NOMO-1 (cell line): ENCODE data around the gene TMEM217.
"Not testable (repeated sequence)": the region's sequence is repeated elsewhere in the genome, so short reads cannot be mapped to it uniquely, and the experiment has no call there.

Experiments used
- DNase-seq, 2 experiments: peaks; one replicate each; lab custom pipeline; 2025; ENCODE audit not compliant: unreplicated experiment in 2 of 2; lab: John Stamatoyannopoulos, UW

TMEM217 gene

GRCh38 chr6:37257634-37258404 lies at the start of gene TMEM217, which contains the start of gene TBC1D22B:
TSS of gene TMEM217 (minus strand) at chr6:37258144. CDS start at chr6:37219030, 39,114 bp downstream.
TSS of gene TBC1D22B (plus strand) at chr6:37257772. CDS start at chr6:37257918, 146 bp downstream.
- DNase-seq = peak; percentile 91 to 95

- not testable (repeated sequence) for DNase-seq
Measured at GRCh38 chr6:37307484-37307883, 49.5 kb upstream of the TMEM217 start.

DNA sequence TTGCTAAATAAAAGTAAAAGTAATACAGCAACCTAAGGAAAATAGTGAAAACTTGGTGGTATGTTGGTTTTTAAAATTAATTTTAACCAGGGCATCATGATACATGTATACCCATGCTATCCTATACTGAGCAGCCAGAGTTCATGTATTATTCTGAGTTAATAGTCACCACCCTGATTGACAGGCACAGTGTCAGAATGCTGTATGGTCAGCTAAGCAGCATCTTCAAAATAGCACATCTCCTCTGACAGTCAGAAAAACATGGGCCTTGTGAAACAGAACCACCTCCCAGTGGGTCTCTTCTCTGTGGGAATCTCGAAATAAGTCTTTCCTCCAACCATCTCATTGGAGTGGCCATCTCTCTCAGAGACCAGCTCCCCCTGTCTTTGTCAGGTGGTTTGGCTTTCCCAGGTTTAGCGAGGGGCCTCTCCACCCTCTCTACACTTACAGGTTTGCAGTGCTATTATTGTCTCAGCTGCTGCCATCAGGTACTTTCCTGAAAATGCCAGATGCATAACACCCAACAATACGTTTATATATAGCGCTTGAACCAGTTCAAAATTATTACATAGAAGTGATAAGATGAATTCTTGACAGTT lies 48.8 kb upstream of the TMEM217 start:
- no peak for DNase-seq

DNA sequence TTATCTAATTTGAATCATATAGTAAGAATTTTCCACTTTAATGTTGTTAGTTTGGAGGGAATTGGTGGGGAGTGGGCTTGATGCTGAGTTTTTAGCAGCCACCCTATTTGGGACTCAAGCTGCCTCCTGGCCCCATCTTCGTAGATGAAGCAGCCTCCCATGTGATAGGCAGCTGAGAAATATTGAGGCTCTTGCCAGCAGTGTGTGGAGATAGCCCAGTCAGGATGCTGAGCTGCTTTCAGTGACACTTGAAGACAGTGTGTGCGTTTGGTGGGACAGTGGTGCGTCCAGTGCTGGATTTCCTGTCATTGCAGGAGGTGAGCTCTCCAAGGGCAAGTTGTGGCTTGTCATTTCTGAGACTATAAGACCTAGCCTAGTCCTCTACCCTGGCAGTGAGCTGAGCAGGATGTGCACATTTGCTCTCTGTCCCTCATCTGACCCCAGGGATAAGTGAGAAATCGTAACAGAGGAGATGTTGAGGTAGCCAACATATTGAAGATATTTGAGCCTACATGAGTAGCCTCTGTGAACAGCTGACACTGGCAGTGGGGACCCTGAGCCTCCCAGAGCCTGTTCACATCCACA lies 48.0 kb upstream of the TMEM217 start:
- no peak for DNase-seq

GRCh38 chr6:37304766-37305165 lies 46.8 kb upstream of the TMEM217 start:
- no peak for DNase-seq

- no peak for DNase-seq
Measured at GRCh38 chr6:37303891-37304503, 46.1 kb upstream of the TMEM217 start.

GRCh38 chr6:37303091-37303660 lies 45.2 kb upstream of the TMEM217 start:
- DNase-seq = no peak

DNA sequence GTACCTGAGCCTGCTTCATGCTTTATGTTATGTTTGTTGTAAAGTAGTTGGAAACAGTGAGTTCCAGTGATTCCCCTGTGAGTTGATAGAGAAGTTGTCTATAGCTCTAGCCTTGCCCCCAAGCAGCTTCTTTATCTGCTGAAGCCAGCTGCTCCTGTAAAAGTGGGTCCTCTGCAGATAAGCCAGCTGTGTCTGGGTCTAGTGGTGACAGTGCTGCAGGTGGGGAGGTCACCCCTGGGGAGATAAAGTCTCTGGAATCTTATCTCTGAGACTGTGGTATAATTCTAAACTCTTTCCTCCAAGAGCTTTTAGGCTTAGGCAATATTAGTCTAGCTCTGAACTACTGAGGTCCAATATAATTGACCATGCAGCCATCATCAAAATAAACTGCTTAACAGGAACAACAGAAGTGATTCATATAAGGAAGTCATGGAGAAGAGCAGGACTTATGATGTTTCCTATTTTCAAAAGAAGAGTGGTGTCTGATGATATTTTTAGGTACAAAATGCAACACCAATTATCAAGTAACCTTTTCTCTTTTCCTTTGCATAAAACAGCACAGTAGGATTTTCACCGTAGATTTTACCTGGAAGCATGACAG lies 44.2 kb upstream of the TMEM217 start:
- peak in 1 of 2 experiments; percentile 48 for DNase-seq

DNA sequence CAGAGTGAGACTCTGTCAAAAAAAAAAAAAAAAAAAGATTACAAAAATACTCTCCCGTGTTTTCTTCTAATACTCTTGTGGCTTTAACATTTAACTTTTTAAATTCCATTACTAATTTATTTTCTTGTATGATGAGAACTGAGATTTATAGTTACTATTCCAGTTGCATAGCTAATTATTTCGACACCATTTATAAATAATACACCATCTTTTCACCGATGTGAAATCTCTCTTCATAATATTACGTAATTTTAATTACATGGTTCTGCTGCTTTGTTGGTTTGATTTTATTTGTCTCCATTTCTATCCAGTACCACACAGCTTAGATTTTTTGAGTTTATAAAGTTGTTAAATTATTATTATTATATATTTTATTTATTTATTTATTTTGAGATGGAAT lies 42.0 kb upstream of the TMEM217 start:
- no peak for DNase-seq

- DNase-seq = no peak
Measured at GRCh38 chr6:37298958-37299357, 41.0 kb upstream of the TMEM217 start.

- not testable (repeated sequence) for DNase-seq
Measured at GRCh38 chr6:37297637-37298036, 39.7 kb upstream of the TMEM217 start.

- no peak for DNase-seq
Measured at GRCh38 chr6:37293426-37293825, 35.5 kb upstream of the TMEM217 start.

DNA sequence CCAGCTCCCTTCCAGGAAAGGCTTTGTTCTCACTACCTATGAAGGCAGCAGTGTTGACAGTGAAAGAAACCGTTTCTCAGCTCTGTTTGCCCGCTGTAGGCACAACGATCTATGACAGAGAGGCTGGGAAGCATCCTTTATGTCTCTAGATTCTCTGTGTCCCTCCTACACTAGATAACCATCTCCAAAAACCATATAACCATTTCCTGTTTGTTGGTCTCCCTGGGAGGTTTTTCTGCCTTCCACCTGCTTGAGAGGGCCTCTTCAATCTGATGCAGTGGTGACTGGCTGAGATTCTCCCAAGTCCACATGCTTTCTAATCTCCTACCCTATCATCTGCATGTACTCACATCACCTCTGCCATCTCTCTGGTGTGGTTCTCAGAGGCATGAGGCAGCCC lies 32.0 kb upstream of the TMEM217 start:
- no peak for DNase-seq

DNA sequence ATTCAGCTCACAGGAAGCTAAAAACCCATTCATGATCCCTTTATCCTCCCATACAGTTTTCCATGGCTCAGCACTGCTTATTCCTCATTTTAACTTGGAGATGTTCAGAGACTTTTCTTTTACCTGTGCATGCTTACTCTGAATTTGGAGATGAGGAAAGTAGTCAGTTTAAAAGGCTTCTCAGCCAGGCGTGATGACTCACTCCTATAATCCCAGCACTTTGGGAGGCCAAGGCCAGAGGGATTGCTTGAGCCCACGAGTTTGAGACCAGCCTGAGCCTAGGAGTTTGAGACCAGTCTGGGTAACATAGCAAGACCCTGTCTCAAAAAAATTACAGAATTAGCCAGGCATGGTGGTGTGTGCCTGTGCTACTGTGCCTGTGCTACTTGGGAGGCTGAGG lies 30.3 kb upstream of the TMEM217 start:
- DNase-seq = no peak

- DNase-seq = no peak
Measured at GRCh38 chr6:37287519-37288157, 29.7 kb upstream of the TMEM217 start.

DNA sequence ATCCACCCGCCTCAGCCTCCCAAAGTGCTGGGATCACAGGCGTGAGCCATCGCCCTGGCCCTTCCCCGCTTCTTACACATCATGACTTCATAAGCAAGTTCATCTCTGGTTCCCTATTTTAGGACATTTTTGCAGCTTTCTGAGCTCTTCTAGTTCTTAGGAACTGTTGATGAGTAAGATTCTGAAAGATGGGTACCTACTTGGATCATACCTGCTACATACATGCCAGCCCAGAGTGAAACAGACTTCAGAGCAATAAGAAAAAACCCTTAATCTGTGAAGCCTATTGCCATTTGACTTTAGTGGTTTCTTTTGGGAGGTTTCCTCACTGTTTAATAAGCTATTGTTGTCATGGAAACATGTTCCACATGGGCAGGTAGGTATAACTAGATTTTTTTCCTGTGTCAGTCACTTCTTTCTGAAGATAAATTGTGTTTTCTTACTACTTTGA lies 27.9 kb upstream of the TMEM217 start:
- DNase-seq = no peak

DNA sequence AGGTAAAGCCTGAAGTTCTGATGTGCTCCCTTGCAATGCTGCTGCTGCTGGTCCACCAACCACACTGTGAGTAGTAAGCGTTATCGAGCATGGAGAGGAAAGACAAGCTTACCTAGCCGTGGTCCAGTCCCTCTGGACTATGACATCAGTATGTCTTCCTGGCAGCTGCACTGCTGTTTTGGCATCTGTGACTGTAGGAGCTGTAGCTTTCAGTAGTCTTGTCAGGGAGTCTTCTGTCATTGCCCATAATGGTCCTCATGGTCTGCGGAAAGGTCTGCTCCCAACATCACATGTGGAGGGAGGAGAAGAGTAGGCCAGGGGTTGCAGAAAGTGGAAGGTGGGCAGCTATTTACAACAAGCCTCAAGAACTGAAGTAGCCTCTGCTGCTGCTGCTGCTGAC lies 26.8 kb upstream of the TMEM217 start:
- no peak for DNase-seq

DNA sequence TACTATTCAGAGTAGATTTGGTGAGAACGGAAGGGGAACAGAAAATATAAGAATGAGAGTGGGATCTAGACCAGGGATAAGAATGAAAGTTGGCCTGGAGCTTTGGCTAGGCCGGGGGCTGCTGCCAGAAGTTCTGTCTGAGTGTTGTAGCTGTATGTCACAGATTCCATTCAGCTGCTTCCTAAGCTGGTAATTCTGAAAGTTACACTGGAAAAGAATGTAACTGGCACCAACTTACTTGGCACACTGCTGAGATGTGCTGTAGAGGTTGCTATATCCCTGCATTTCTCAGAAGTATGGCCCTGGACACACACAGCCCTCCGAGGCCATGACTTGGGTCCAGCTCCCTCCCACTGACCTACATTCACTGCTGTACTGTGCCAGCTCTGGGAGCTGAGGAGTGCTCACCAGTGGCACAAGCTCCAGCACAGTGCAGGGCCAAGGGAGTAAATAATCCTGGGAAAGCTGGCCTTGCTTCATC lies 25.8 kb upstream of the TMEM217 start:
- no peak for DNase-seq

DNA sequence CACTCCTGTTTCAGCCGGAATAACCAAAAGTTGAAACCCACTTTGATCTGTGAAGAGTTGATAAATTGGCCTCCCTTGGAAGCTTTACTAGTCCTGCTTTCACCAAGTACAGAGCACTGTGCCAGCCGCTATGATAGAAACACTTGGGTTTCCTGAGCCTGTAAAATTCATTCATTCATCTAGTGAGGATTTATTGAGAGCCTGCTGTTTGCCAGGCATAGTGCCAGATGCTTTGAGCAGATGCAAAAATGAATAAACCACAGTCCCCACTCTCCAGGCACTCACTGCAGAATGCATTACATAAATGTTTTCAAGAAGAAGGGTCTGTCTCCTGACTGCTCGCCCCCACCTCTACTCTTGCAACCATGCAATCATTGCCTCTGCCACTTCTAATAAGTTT lies 25.3 kb upstream of the TMEM217 start:
- no peak for DNase-seq

DNA sequence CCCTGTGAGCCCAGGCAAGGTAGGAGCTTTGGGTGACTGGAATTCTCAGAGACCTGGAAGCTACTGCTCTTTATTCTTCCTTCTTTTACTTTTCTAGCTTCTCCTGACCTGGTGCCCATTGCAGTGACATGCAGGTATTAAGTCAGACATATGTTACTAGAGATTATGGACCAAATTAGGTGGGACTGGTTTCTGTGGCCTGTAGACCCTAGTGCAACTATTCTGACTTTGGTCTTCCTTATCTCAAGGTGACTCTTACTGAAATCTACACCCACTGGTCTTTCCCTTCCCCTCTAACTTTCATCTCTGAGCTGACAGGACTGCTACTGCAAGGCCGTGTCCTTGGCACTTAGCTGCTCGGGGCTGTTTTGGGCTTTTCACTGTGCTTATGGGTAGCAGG lies 24.4 kb upstream of the TMEM217 start:
- DNase-seq = no peak
